SU-DHL-6 (cell line): ENCODE results near the gene TNS1.

Experiments
- H2AFZ ChIP-seq: fragments of 200-600 bp; sonication (generic); 2 replicates; pipeline ENCODE4 v1.6.1; 2014; ENCODE audit warnings: low read depth, mild to moderate bottlenecking, moderate library complexity, mixed read lengths, antibody characterized with exemption, low read length; ENCODE audit not compliant: severe bottlenecking
- H3F3A ChIP-seq: fragments of 200-600 bp; shearing (Covaris generic); 2 replicates; pipeline ENCODE4 v1.6.0; 2016; ENCODE audit warnings: antibody characterized with exemption, mild to moderate bottlenecking; ENCODE audit not compliant: insufficient read depth
- H3K27ac ChIP-seq: fragments of 200-600 bp; sonication (generic); 2 replicates; pipeline ENCODE4 v1.5.1; 2016; ENCODE audit warnings: low read depth, mild to moderate bottlenecking, low read length, moderate library complexity, mixed read lengths
- H3K27me3 ChIP-seq: fragments of 200-600 bp; sonication (generic), shearing (Covaris generic); 2 replicates; pipeline ENCODE4 v1.6.0; 2014; ENCODE audit warnings: mild to moderate bottlenecking, low read length
- H3K36me3 ChIP-seq: fragments of 200-600 bp; sonication (generic); 2 replicates; pipeline ENCODE4 v1.6.1; 2014; ENCODE audit warnings: mild to moderate bottlenecking, low read length, mixed read lengths
- H3K4me2 ChIP-seq: fragments of 300-600, 200-600 bp; shearing (Covaris generic), sonication (generic); 2 replicates; pipeline ENCODE4 v1.6.0; 2014; ENCODE audit warnings: low read length, low read depth, mild to moderate bottlenecking; ENCODE audit not compliant: poor library complexity, severe bottlenecking
- H3K4me3 ChIP-seq: fragments of 200-600 bp; sonication (generic); 2 replicates; pipeline ENCODE4 v1.5.1; 2014; ENCODE audit warnings: antibody characterized with exemption, low read length, mild to moderate bottlenecking, mixed read lengths; ENCODE audit not compliant: insufficient read depth, poor library complexity, severe bottlenecking
- H3K79me2 ChIP-seq: fragments of 200-600 bp; sonication (generic); 2 replicates; pipeline ENCODE4 v1.6.1; 2014; ENCODE audit warnings: mild to moderate bottlenecking, low read length, moderate library complexity; ENCODE audit not compliant: insufficient read depth
- H3K9ac ChIP-seq: fragments of 200-600 bp; sonication (generic); 2 replicates; pipeline ENCODE4 v1.7.0; 2014; ENCODE audit warnings: mild to moderate bottlenecking, low read length
- H3K9me2 ChIP-seq: fragments of 200-600 bp; sonication (generic); replicated peaks from 2 replicates; pipeline ENCODE4 v1.6.1; 2014; ENCODE audit warnings: low read length; ENCODE audit not compliant: insufficient read depth
- H3K9me3 ChIP-seq: fragments of 200-600 bp; sonication (generic); 2 replicates; pipeline ENCODE4 v1.6.1; 2014; ENCODE audit warnings: low read length, mixed read lengths; ENCODE audit not compliant: insufficient read depth
- H4K20me1 ChIP-seq: fragments of 200-600 bp; sonication (generic); 2 replicates; pipeline ENCODE4 v1.6.1; 2014; ENCODE audit warnings: low read depth, mild to moderate bottlenecking, antibody characterized with exemption, low read length, moderate library complexity, mixed read lengths
- EZH2phosphoT487 ChIP-seq: fragments of 200-600 bp; sonication (generic), shearing (Covaris generic); conservative IDR thresholded peaks from 2 replicates; pipeline ENCODE4 v1.6.1; 2018; ENCODE audit warnings: mild to moderate bottlenecking, antibody characterized with exemption, low read length, moderate library complexity, mixed read lengths
- TF ChIP-seq, protein P1 (sequence below): fragments of 200-600 bp; sonication (generic); IDR thresholded peaks from one replicate; pipeline ENCODE4 v1.5.1; 2017; ENCODE audit warnings: antibody characterized with exemption, mild to moderate bottlenecking, low read length, moderate library complexity; ENCODE audit not compliant: insufficient read depth, poor library complexity, severe bottlenecking

The TNS1 gene

DNA sequence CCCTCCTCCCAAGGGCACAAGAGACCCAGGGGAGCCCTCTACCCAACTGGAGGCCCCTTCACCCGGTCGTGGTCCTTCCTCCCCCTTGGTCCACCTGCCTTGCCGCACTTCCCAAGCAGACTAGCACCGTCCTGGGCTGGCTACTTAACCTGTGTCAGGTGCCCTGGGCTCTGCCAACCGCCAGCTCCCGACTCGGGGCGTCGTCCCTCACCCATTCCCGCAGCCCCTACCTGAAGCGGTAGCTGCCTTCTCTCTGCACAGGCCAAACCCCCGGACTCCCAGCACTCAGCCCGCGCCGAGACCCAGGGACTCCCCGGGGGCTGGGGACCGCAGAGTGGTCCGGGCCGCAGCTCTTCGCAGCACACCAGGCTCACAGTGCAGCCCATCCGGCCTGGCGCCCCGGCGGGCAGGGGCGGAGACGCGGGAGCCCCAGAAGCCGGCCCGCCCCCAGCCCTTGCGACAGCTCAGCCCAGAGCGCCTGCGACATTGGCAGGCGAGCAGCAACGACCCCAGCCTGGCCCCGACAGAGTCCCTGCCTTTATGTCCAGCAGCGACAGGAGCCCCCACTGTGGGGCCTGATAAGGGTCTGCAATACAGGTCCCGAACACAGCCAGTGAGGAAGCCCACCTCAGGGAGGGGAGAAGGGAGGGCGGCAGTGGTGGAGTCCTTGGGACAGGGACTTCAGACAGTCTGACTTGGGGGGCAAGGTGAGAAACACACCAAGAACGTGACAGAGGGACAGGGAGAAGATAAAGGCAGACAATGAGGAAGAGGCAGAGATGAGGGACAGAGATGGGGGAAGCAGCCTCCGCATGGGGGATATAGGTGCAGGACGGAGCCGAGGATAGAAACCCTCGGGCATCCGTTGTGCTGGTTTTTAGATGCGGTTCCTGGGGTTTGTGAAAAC is 31.0 kb upstream of the TNS1 start:
- Histone ChIP-seq H3K4me3 (no peak overlapping the region), H3K36me3 (no peaks in the 10 kb centered on the region), H3K79me2 (no peaks in the 10 kb centered on the region), H3K4me2 (no peak overlapping the region), H2AFZ (no peak overlapping the region), H3K27me3 (no peaks in the 10 kb centered on the region), H3K9me3 (no peaks in the 10 kb centered on the region), H3K9me2 (no peaks in the 10 kb centered on the region), H3K27ac (no peak overlapping the region), H3K9ac (no peak overlapping the region), H3F3A (no peaks in the 10 kb centered on the region), H4K20me1 (no peaks in the 10 kb centered on the region)
- TF ChIP-seq, protein P1, sequence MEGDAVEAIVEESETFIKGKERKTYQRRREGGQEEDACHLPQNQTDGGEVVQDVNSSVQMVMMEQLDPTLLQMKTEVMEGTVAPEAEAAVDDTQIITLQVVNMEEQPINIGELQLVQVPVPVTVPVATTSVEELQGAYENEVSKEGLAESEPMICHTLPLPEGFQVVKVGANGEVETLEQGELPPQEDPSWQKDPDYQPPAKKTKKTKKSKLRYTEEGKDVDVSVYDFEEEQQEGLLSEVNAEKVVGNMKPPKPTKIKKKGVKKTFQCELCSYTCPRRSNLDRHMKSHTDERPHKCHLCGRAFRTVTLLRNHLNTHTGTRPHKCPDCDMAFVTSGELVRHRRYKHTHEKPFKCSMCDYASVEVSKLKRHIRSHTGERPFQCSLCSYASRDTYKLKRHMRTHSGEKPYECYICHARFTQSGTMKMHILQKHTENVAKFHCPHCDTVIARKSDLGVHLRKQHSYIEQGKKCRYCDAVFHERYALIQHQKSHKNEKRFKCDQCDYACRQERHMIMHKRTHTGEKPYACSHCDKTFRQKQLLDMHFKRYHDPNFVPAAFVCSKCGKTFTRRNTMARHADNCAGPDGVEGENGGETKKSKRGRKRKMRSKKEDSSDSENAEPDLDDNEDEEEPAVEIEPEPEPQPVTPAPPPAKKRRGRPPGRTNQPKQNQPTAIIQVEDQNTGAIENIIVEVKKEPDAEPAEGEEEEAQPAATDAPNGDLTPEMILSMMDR: no peak
- TF ChIP-seq EZH2phosphoT487: no peak

DNA sequence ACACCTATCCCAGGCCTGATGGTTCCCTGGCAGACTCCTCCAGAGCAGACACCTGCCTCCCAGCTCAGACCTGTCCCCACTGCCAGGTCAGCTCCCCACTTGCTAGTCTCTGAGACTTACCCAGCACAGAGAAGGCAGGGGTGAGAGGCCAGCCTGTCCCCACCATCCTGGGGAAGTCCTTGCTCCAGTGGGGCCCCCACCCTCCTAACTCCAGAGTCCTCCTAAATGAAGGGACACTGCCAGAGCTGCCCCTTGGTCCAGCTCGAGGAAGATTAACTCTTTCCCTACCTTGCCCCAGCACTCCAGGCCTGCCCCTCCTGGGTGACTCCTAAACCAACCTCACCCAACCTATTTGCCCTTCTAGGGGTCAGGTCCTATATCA is 30.4 kb upstream of the TNS1 start:
- Histone ChIP-seq H2AFZ (no peak overlapping the region), H3K9me2 (no peaks in the 10 kb centered on the region), H4K20me1 (no peaks in the 10 kb centered on the region), H3K9ac (no peak overlapping the region), H3K27ac (no peak overlapping the region), H3K4me3 (no peak overlapping the region), H3K79me2 (no peaks in the 10 kb centered on the region), H3F3A (no peaks in the 10 kb centered on the region), H3K36me3 (no peaks in the 10 kb centered on the region), H3K9me3 (no peaks in the 10 kb centered on the region), H3K27me3 (no peaks in the 10 kb centered on the region), H3K4me2 (no peak overlapping the region)
- TF ChIP-seq EZH2phosphoT487: no peak
- TF ChIP-seq, protein P1: no peak

DNA sequence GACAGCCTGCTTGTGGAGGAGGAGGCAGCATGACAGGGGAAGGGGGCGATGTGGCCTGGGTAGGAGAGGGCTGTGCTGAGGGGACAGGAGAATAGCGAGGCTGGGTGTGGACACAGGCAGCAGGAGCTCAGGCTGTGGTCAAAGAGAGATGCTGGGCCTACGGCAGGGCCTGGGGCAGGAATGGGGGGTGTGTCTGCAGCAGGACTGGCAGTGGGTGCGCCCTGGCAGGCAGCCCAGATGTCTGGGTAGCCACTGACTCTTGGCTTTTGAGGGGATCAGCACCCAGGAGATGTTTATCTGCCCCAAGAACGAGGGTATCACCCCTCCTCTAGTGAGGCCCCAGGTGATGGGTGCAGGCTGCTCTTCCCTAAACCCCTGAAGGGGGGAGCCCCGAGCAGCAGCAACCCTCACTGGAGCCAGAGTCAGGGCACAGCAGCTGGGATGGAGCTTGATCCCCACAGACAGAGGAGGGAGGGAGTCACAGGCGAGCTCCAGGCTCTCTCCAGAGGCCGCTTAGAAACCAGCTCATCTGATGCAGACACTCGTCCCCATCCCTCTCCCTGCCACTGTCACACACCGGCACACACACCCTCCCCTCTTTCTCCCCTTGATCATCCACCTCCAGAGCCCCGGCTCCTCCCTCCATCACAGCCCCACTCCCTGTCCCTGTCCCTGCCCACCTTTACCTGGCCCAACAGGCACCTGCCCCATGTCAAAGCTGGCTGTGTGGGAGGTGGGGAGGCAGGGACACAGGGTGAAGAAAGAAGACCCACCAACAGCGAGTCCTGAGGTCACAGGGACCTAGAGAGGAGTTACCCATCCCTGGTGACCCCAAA is 29.8 kb upstream of the TNS1 start:
- Histone ChIP-seq H3F3A (no peaks in the 10 kb centered on the region), H2AFZ (no peak overlapping the region), H3K27ac (no peak overlapping the region), H3K9me2 (no peaks in the 10 kb centered on the region), H3K79me2 (no peaks in the 10 kb centered on the region), H3K4me2 (no peak overlapping the region), H4K20me1 (no peaks in the 10 kb centered on the region), H3K27me3 (no peaks in the 10 kb centered on the region), H3K9me3 (no peaks in the 10 kb centered on the region), H3K9ac (no peak overlapping the region), H3K4me3 (no peak overlapping the region), H3K36me3 (no peaks in the 10 kb centered on the region)
- no peak for TF ChIP-seq EZH2phosphoT487
- TF ChIP-seq, protein P1: no peak
